OCI-LY7 (cell line): ENCODE measurements around the gene SPTLC1.

Experiments used
- CTCF ChIP-seq: fragments of 200-600 bp; sonication (generic); conservative IDR thresholded peaks from 2 replicates; pipeline ENCODE4 v1.5.1; 2014; ENCODE audit warnings: mild to moderate bottlenecking, antibody characterized with exemption, low read length, moderate library complexity, mixed read lengths
- EZH2phosphoT487 ChIP-seq: fragments of 200-600 bp; sonication (generic); IDR thresholded peaks from 2 replicates; pipeline ENCODE4 v1.6.1; 2018; ENCODE audit warnings: low read depth, borderline replicate concordance, mild to moderate bottlenecking, mixed run types, antibody characterized with exemption, low read length, moderate library complexity, mixed read lengths

GRCh38 chr9:92042260-92042659 is 73.0 kb downstream of the SPTLC1 start:
- TF ChIP-seq CTCF (no peak), EZH2phosphoT487 (no peak)
